Sciatic nerve (tissue), 2 donors: ENCODE results near the gene SLC38A11. TPM values are rescaled to one million over a fixed set of nuclear protein-coding genes. Genes with fewer than 3 reads are reported as not detected.

Experiments used
- ATAC-seq: fragments of 200-7000 bp; cut with Tn5 transposase; one replicate; pipeline ENCODE4 v1.9.1; 2020; ENCODE audit warnings: mild to moderate bottlenecking, moderate library complexity
- DNase-seq: peaks from one replicate; pipeline ENCODE4 v3.0.0-alpha.2; 2020; ENCODE audit warnings: low spot score
- intact Hi-C: fragments of 100-400 bp; cut with DNase I; formaldehyde crosslinking; loops from one replicate; pipeline ENCODE4 v1.14.2; 2022
- total RNA-seq: library from RNA; stranded (reverse); fragmentation: NEBNext Ultra II Directional; extraction: Animal tissue kit (Norgen Biotek cat#: 25700); gene quantifications from one replicate; pipeline ENCODE4 v1.2.1, GENCODE V29; 2021
- donor health status: DM: no; HTN: no; CAD: no.
- donor health status: DM: no; HTN: no; CAD: no.

SLC38A11 gene
- total RNA-seq, 1 donor from 2014 or later, result 1.2 TPM

GRCh38 chr2:164975891-164976290 lies 20.6 kb upstream of the SLC38A11 start:
- intact Hi-C loops, result no loop called here
- DNase-seq, result no peak
- no peak for ATAC-seq

GRCh38 chr2:164974221-164974620 lies 18.9 kb upstream of the SLC38A11 start:
- intact Hi-C loops, result no loop called here
- no peak for ATAC-seq
- no peak for DNase-seq

GRCh38 chr2:164972216-164972615 lies 16.9 kb upstream of the SLC38A11 start:
- no peak for ATAC-seq
- intact Hi-C loops, result no loop called here
- DNase-seq, result no peak

GRCh38 chr2:164969909-164970690 lies 14.8 kb upstream of the SLC38A11 start:
- no peak for ATAC-seq
- intact Hi-C loops, result no loop called here
- no peak for DNase-seq

GRCh38 chr2:164967781-164968228 lies 12.5 kb upstream of the SLC38A11 start:
- DNase-seq (no peak), ATAC-seq (no peak)

GRCh38 chr2:164967361-164967760 lies 12.0 kb upstream of the SLC38A11 start:
- intact Hi-C loops, result no loop called here
- no peak for DNase-seq
- ATAC-seq, result no peak

More at GRCh38 chr2:164967781-164968228, 12.5 kb upstream of the SLC38A11 start:
- intact Hi-C loops, result no loop called here

GRCh38 chr2:164964700-164965099 lies 9.4 kb upstream of the SLC38A11 start:
- no peak for DNase-seq
- intact Hi-C loops, result no loop called here

GRCh38 chr2:164960159-164960558 lies 4.8 kb upstream of the SLC38A11 start:
- no peak for ATAC-seq
- no peak for DNase-seq
- intact Hi-C loops, result no loop called here

More at GRCh38 chr2:164964700-164965099, 9.4 kb upstream of the SLC38A11 start:
- no peak for ATAC-seq

GRCh38 chr2:164954186-164954585 lies 1.1 kb downstream of the SLC38A11 start:
- DNase-seq, result no peak
- no peak for ATAC-seq
- intact Hi-C loops, result no loop called here

GRCh38 chr2:164953279-164953678 lies 2.0 kb downstream of the SLC38A11 start:
- intact Hi-C loops, result no loop called here
- DNase-seq, result no peak
- ATAC-seq, result no peak

- intact Hi-C loops, result no loop called here
- no peak for DNase-seq
- ATAC-seq, result no peak
These were observed 3.1 kb downstream of the SLC38A11 start for GRCh38 chr2:164952057-164952702.

- no peak for ATAC-seq
These were observed 6.8 kb downstream of the SLC38A11 start for GRCh38 chr2:164948540-164948939.

GRCh38 chr2:164947281-164947680 lies 8.0 kb downstream of the SLC38A11 start:
- intact Hi-C loops, result no loop called here
- no peak for ATAC-seq
- no peak for DNase-seq

More at GRCh38 chr2:164948540-164948939, 6.8 kb downstream of the SLC38A11 start:
- DNase-seq, result no peak
- intact Hi-C loops, result no loop called here

- DNase-seq, result no peak
- no peak for ATAC-seq
- intact Hi-C loops, result no loop called here
These were observed 12.0 kb downstream of the SLC38A11 start for GRCh38 chr2:164943289-164943688.

GRCh38 chr2:164937864-164938401 lies 17.4 kb downstream of the SLC38A11 start:
- intact Hi-C loops, result no loop called here
- ATAC-seq, result no peak

GRCh38 chr2:164935118-164936101 lies 19.9 kb downstream of the SLC38A11 start:
- intact Hi-C loops, result no loop called here
- DNase-seq (no peak), ATAC-seq (no peak)

More at GRCh38 chr2:164937864-164938401, 17.4 kb downstream of the SLC38A11 start:
- DNase-seq, result no peak

GRCh38 chr2:164934401-164935117 lies 20.8 kb downstream of the SLC38A11 start:
- no peak for DNase-seq
- no peak for ATAC-seq
- intact Hi-C loops, result no loop called here

- intact Hi-C loops, result no loop called here
- ATAC-seq (no peak), DNase-seq (no peak)
These were observed 21.6 kb downstream of the SLC38A11 start for GRCh38 chr2:164933671-164934189.
